Measurements from ENCODE around the gene ABCB7.
"Not testable (repeated sequence)": the region's sequence is repeated elsewhere in the genome, so short reads cannot be mapped to it uniquely, and the experiment has no call there.

The ABCB7 gene

DNA sequence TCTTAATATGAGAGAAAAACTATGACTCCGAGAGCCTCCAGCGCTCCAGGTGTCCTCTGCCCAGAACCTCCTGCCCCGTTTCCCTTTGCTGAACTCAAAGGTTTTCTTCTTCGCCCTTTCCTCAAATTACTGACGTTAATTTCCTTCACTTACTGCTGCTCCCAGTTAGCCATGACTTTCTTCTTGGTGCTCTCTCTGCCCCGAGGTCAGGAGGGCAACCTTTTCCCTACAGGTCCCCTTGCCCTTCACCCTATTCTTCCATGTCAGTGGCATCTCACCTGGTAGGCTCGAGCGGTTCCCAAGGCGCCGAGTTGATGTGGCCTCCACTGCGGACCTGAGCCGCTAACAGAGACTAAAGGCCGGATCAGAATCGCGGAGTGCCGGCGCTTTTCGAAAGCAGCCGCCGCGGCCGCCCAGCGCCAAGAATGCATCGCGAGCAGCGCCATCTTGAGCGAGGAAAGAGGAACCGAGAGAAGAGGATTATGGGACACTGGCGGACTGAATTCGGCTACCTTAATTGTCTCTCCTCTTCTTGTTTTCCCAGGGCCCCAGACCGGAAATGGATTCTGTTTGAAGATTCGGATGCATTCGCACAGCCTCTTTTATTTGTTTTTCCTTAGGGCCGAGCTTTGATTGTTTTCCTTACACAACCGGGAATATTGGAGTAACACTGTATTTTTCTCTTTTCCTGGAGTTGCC is at the start of gene ABCB7:
Gene ABCB7, minus strand, starts transcription at position 457 of the 699 bp plus-strand sequence. Its CDS starts 11 bp downstream, at position 446.
- peak; percentile 63 for DNase-seq

DNA sequence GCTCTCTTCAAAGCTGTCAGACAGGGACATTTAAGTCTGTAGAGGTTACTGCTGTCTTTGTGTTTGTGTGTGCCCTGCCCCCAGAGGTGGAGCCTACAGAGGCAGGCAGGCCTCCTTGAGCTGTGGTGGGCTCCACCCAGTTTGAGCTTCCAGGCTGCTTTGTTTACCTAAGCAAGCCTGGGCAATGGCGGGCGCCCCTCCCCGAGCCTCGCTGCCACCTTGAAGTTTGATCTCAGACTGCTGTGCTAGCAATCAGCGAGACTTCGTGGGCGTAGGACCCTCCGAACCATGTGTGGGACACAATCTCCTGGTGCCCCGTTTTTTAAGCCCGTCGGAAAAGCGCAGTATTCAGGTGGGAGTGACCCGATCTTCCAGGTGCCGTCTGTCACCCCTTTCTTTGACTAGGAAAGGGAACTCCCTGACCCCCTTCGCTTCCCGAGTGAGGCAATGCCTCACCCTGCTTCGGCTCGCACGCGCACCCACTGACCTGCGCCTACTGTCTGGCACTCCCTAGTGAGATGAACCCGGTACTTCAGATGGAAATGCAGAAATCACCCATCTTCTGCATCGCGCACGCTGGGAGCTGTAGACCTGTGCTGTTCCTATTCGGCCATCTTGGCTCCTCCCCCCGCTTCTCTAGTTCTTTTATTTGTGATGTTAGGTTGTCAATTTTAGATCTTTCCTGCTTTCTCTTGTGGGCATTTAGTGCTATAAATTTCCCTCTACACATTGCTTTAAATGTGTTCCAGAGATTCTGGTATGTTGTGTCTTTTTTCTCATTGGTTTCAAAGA is 32.5 kb upstream of the ABCB7 start:
- not testable (repeated sequence) for DNase-seq

DNA sequence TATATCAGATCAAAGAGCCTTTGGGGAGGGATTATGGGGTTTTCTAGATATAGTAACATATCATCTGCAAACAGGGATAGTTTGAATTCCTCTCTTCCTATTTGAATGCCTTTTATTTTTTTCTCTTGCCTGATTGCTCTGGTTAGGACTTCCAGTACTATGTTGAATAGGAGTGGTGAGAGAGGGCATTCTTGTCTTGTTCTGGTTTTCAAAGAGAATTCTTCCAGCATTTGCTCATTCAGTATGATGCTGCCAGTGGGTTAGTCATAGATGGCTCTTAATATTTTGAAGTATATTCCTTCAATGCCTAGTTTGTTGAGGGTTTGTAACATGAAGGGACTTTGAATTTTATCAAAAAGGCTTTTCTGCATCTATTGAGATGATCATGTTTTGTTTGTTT is 25.6 kb upstream of the ABCB7 start:
- DNase-seq, result no peak

DNA sequence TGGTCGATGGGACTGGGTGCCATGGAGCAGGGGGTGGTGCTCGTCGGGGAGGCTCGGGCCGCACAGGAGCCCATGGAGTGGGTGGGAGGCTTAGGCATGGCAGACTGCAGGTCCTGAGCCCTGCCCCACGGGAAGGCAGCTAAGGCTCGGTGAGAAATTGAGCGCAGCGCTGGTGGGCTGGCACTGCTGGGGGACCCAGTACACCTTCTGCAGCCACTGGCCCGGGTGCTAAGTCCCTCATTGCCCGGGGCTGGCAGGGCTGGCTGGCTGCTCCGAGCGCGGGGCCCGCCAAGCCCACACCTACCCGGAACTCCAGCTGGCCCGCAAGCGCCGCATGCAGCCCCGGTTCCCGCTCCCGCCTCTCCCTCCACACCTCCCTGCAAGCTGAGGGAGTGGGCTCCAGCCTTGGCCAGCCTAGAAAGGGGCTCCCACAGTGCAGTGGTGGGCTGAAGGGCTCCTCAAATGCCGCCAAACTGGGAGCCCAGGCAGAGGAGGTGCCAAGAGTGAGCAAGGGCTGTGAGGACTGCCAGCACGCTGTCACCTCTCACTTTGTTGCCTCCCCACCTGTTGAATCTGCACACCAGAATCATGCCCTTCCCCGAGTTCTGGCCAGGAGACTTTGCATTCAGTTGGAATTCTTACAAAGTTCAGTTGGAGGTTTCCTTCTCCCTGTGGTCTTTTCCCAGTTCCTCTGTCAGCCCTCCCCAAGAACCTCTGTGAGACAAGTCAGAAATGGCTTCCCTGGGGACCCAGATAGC is 23.6 kb upstream of the ABCB7 start:
- not testable (repeated sequence) for DNase-seq

DNA sequence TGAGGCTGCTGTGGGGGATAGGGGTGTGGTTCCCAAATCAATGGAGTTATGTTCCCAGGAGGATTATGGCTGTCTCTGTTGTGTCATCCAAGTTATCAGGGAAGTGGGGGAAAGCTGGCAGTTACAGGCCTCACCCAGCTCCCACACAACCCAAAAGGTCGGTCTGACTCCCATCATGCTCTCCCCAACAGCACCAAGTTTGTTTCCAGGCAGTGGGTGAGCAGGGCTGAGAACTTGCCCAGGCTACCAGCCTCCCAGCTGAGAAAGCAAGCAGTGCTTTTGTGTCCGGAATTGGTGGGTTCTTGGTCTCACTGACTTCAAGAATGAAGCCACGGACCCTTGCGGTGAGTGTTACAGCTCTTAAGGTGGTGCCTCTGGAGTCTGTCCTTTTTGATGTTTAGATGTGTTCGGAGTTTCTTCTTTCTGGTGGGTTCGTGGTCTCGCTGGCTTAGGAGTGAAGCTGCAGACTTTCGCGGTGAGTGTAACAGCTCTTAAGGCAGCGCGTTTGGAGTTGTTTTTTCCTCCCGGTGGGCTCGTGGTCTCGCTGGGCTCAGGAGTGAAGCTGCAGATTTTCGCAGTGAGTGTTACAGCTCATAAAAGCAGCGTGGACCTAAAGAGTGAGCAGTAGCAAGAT is 16.3 kb upstream of the ABCB7 start:
- DNase-seq, result not testable (repeated sequence)

DNA sequence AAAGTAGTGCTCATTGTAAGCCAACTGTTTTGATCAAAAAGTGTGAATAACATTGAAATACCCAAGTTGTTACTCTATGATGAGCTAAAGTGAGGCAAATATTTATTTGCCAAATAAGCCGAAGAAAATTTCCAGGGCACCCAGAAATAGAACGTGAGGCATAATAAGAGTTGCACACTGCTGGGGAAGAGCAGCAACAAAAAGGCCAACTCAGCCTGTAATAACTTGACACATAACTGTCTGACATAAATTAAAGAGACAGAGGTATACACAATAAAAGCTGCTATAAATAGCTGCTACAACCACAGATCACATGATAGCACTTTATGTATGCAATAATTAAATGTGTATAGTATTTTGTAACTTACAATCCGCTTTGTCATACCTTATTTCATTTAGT is 2.0 kb upstream of the ABCB7 start:
- DNase-seq, result no peak

DNA sequence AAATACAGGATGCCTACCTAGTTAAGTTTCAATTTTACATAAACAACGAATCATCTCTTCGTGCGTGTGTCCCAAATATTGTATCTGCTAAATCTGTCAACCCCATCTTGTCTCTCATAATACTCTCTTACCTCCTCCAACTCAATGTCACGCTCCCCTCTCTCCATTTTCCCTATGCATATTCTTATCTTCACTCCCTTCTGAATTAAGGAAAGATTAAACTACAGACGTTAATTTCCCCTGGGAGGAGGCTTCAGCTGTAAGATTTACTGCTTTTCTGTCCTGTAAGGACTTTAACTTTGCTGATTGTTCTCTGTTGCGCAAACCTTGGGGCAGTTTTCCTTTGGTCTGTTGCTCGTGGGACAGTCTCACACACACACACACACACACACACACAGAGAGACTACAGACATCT is 455 bp upstream of the ABCB7 start:
- DNase-seq, result no peak

DNA sequence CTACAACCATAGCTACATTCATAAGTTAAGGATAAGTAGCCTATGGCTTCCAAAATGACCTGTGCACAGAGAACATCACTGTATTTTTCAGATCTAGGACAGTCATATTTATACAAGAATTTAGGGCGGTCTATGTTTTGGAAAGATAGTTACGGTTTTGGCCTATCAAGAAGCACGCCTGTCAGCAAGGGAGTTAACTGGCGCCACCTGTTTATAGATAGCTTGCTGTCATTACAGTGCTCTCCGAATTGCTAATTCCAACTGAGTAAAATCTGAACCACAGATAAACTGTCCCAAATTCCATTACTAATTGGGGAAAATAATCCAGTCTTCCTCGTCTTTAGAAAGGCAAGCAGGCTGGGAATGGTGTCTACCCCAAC is 646 bp downstream of the ABCB7 start:
- no peak for DNase-seq

DNA sequence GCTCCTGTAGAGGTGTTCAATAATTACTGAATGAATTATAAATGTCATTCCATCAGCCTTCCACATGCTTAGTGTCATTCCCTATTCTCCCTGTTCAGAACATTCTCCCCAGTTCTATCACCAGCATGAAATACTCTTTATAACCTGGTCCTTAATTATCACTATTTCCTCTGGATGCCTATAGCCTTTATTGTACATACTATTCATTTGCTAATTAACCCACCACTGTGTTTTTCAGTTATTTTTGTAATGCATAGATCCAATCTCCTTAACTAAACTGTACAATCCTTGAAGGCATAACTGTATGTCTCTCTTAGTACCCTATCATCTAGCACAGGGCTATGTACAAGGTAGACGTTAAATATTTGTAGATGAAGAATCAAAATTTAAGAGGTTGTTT is 1.2 kb downstream of the ABCB7 start:
- no peak for DNase-seq

DNA sequence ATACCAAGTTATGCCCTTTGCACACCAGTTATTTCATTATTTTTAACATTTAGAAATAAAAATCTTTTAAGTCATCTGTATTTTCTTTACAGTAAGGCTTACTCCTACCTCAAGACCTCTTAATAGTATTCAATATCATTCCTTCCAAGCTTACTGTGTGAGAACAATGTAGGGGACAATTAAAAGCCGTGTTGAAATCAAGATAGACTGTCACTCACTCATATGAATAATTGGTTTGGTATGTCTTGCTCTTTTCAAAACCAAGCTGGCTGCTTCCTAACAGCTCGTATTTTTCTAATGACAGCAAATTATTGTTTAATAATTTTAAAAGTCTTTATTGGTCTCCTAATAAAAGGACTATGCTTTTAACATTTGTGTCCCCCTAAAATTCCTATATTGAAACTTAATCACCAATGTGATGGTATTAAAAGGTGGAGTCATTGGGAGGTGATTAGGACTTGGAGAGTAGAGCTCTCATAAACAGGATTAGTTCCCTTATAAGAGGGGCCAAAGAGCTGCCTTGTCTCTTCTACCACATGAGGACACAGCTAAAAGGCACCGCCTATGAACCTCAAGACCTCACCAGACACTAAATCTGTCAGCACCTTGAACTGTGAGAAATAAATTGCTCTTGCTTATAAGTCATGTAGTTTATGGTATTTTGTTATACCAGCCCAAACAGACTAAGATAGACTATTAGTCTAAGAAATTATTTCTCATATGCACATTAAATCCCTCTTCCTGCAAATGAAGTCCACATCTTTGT is 4.1 kb downstream of the ABCB7 start:
- no peak for DNase-seq

DNA sequence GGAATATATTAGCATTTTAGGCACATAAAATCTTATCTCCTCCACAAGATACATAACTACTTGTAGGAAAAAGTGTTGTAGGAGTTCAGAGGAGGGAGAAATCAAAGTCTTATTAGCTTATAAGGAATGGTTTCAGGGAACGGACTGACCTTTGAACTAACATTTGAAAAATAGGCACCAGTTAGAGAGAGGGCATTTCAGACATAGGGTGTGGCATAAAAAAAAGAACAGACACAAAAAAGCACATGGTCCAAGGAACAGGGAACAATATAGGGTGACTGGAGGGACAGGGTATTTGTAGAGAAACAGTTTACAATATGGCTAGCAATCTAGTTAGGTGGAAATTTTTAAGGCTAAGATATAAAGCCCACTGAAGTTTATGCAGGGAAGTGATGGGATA is 6.4 kb downstream of the ABCB7 start:
- no peak for DNase-seq

DNA sequence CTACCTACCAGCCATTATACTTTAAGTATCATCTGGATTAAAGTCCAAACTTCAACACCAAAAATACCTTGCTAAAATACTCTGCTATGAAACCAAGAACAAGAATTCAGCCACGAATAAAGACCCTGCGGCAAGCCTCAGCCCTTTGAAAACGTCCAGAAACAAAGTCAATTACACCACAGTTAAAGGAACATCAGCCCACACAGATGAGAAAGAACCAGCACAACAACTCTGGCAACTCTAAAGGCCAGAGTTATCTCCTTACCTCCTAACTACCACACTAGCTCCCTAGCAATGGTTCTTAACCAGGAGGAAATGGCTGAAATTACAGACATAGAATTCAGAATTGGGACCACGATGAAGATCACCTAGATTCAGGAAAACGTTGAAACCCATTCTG is 23.4 kb downstream of the ABCB7 start:
- no peak for DNase-seq

DNA sequence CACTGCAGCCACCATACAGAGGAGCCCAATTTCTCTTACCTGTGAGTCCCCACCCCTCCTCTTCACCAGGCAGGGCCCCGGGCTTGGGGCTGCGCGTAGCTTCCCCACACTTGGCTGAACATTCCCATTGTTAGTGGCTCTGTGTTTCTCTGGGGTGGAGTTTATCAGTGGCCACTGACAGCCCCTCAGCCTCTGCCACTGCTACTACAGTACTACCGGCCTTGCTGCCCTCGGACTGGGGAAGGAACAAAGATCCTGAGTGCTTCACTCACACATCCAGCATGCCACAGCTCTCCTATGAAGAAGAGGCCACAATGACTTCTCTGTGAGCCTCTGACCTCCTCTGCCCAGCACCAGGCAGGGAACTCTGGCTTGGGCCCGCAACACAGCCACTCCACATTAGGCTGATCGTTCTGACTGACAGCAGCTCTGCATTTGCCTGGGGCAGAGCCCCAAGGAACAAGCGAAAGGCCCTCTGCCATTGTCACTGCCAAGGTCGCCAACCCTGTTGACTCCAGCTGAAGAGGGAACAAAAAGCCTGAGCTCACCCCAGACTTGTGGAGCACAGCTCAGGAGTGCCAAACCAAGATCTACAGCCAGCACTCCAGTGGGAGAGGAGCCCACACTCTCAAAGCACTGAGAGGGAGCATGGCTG is 24.0 kb downstream of the ABCB7 start:
- no peak for DNase-seq

DNA sequence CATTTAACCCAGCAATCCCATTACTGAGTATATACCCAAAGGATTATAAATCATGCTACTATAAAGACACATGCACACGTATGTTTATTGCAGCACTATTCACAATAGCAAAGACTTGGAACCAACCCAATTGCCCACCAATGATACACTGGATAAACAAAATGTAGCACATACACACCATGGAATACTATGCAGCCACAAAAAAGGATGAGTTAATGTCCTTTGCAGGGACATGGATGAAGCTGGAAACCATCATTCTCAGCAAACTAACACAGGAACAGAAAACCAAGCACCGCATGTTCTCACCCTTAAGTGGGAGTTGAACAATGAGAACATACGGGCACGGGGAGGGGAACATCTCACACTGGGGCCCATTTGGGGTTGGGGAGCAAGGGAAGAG is 27.0 kb downstream of the ABCB7 start:
- not testable (repeated sequence) for DNase-seq

DNA sequence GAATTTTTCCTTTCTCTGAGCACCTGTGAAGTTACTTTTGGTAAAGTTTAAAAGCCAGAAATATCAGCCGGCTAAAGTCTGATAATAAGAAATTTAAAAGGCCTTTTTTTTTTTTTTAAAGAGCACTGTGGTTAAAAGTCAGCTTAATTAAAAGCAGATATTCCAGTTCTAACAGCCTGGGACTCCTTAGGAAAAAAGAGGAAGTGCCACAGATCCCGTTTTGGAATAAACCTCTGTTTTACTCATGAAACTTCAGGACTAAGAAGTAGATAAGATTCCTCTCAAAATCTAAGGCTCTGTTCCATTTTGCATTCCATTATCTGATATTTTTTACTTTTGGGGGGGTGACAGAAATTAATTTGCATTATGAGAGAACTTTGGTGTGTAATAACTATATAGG is 37.8 kb downstream of the ABCB7 start:
- no peak for DNase-seq

DNA sequence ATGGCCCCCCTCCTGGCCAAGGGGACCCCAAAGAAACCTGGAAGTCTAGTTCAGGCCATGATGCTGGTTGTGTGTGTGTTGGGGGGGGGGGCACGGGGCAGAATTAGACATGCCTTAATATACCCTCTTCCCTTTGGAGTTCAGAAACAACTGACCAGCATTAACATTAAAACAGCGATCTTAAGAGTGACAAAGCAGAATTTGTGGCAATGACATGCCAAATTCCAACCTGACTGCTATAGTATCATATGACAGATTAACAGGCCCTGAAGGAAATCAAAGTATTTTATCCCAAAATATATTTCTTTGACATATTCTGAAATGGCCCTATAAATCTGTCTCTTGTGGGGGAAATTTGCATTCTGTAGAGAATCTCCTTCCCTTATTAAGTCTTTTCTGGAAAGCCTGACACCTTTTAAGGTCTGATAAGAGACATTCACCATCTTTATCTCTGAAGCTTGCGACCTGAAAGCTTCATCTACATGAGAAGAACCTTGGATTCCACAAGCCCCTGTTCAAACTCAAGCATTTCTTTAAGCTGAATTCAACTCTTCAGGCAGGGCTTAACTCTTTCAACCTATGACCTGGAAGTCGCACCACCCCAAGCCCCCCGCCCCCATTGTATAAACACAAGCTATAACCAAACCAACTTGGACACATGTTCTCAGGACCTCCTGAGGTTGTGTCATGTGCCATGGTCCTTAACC is 40.2 kb downstream of the ABCB7 start:
- DNase-seq, result no peak

DNA sequence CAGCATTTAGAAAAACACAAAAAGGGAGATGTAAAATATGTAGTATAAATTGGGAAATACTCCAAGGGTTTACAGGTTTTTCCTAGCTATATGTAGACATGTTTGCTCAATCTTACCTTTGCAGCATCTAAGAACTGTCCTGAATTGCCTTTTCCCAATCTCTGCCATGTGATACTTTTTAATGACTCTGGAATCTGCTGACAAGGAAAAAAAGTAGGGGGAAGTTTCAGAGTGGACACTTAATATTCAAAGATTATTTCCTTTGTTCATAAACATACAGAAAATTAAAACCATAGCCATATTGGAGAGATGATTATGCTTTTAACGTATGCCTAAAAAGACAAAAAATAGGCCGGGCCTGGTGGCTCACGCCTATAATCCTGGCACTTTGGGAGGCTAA is 41.4 kb downstream of the ABCB7 start:
- DNase-seq, result no peak

DNA sequence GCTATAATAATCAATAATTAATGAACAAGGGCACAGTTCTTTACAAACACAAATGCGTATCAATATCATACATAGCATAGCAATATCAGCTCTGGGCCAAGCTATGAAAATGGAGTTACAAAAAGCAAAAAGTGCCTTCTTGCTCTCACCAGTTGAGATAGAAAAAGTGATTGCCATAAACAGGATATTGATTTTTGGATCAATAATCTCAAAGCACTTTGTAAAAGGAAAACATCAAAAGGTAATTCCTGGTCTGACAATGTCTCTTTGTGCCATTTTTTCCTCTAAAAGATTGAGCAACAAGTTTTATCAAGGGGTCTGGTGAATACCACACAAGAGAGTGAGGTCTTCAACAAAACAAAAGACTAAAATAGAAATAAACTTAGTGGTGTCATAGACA is 42.4 kb downstream of the ABCB7 start:
- DNase-seq, result no peak

DNA sequence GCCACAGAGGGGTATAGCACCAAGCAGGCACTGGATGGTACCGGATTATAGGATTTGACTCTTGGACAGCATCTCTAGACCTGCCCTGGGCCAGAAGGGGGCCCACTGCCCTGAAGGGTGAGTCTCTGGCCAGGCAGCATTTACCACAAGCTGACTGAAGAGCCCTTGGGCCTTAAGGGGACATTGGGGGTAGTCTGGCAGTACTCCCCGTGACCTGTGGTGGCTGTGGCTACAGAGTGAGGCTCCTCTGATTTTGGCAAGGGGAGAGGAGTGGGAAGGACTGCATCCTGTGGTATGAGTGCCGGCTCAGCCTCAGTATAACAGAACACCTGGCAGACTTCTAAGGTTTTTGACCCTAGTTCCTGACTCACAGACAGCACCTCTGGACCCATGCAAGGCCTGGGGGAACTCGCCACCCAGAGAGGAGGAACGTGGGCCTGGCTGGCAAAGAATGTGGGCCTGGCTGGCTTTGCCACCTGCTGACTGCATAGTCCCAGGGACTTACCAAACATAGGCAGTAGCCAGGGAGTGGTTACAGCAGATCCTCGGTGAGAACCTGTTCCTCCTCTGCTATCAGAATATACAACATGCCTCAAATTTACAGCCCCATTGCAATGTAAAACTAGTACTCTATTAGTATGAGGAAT is 48.1 kb downstream of the ABCB7 start:
- no peak for DNase-seq

DNA sequence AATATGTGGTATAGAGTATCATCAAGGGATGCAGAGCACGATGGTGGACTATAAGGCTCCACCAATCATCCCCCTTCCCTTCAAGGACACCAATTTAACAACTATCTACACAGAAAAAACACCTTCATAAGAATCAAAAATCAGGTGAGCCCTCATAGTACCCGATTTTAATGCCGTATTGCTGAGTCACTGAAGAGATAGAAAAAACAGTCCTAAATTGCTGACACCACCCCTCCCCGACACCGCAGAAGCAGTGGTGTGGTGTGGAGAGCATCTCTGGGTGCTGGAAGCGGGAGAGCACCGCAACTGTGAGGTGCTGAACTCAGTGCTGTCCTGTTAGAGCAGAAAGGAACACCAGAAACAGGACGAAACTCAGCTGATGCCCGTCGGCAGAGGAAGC is 49.3 kb downstream of the ABCB7 start:
- no peak for DNase-seq

DNA sequence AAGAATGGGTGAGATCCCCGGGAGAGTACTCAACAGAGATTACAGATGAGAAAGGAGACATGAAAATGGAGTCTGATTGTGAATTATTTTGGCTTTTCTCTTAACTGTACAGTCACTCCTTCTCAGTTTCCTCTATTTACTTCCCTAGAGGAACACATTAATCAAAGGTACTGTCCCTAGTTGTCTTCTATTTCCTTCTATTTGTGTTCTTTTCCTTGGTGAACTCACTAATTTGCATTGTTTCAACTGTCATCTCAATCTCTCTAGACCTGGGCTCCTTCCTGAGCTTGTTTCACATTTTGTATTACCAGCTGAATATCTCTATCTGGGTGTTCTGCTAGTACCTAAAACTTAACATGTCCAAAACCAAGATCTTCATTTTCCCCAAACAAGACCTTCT is 59.8 kb downstream of the ABCB7 start:
- DNase-seq, result no peak
